Mesenchymal stem cell (in vitro differentiated cells and primary cell): ENCODE data around the gene SEPTIN1.

Source experiments
- DNase-seq: peaks from one replicate; pipeline ENCODE4 v3.0.0-alpha.2; 2013
- H2AFZ ChIP-seq: one replicate; pipeline ENCODE4 v1.6.1; 2013; ENCODE audit warnings: low read depth, mild to moderate bottlenecking, control low read depth, inconsistent platforms, low read length, moderate library complexity
- H2AK5ac ChIP-seq: 2 replicates; pipeline ENCODE4 v1.6.1; 2013; ENCODE audit warnings: low read length, moderate library complexity, mild to moderate bottlenecking, inconsistent platforms; ENCODE audit not compliant: severe bottlenecking
- H2BK120ac ChIP-seq: one replicate; pipeline ENCODE4 v1.6.1; 2013; ENCODE audit warnings: low read depth, mild to moderate bottlenecking, inconsistent platforms, low read length, moderate library complexity
- H2BK12ac ChIP-seq, 2 experiments: one replicate each; pipeline ENCODE4 v1.6.1; 2013; ENCODE audit warnings: inconsistent platforms in 2 of 2, low read length in 2 of 2, mild to moderate bottlenecking in 2 of 2, moderate library complexity in 2 of 2, control low read depth in 1 of 2
- H2BK15ac ChIP-seq: one replicate; pipeline ENCODE4 v1.6.1; 2013; ENCODE audit warnings: mild to moderate bottlenecking, low read depth, inconsistent platforms; ENCODE audit not compliant: poor library complexity, severe bottlenecking
- H2BK5ac ChIP-seq: 2 replicates; pipeline ENCODE4 v1.6.1; 2013; ENCODE audit warnings: low read depth, mild to moderate bottlenecking, low read length, control low read depth, inconsistent platforms; ENCODE audit not compliant: poor library complexity, severe bottlenecking
- H3K14ac ChIP-seq, 2 experiments: one replicate each; pipeline ENCODE4 v1.6.1; 2013; ENCODE audit warnings: inconsistent platforms in 2 of 2, low read length in 2 of 2, control low read depth in 1 of 2, mild to moderate bottlenecking in 1 of 2, moderate library complexity in 1 of 2
- H3K18ac ChIP-seq, 2 experiments: one replicate each; pipeline ENCODE4 v1.6.1; 2013; ENCODE audit warnings: inconsistent platforms in 2 of 2, low read length in 2 of 2, control low read depth in 1 of 2, low read depth in 1 of 2, mild to moderate bottlenecking in 1 of 2
- H3K23ac ChIP-seq, 2 experiments: one replicate each; pipeline ENCODE4 v1.6.1; 2013; ENCODE audit warnings: inconsistent platforms in 2 of 2, low read length in 2 of 2, mild to moderate bottlenecking in 2 of 2, moderate library complexity in 2 of 2, control low read depth in 1 of 2
- H3K27ac ChIP-seq: 2 replicates; pipeline ENCODE4 v1.5.1; 2013; ENCODE audit warnings: mild to moderate bottlenecking, moderate library complexity, low read length, control low read depth, inconsistent platforms; ENCODE audit not compliant: poor library complexity, severe bottlenecking
- H3K27me3 ChIP-seq, 2 experiments: 2 replicates each; pipeline versions ENCODE4 v1.6.1 to v1.7.0; 2013; ENCODE audit warnings: low read length in 2 of 2, mild to moderate bottlenecking in 2 of 2, moderate library complexity in 2 of 2, control low read depth in 1 of 2, inconsistent platforms in 1 of 2; ENCODE audit not compliant: control insufficient read depth in 1 of 2, insufficient read depth in 1 of 2
- H3K36me3 ChIP-seq, 2 experiments: 2 replicates each; pipeline versions ENCODE4 v1.6.1 to v1.7.0; 2013; ENCODE audit warnings: low read length in 2 of 2, control low read depth in 1 of 2, inconsistent platforms in 1 of 2, low read depth in 1 of 2, mild to moderate bottlenecking in 1 of 2; ENCODE audit not compliant: insufficient read depth in 2 of 2, control insufficient read depth in 1 of 2
- H3K4ac ChIP-seq, 2 experiments: one replicate each; pipeline ENCODE4 v1.6.1; 2013; ENCODE audit warnings: inconsistent platforms in 2 of 2, low read length in 2 of 2, mild to moderate bottlenecking in 2 of 2, moderate library complexity in 2 of 2, control low read depth in 1 of 2, low read depth in 1 of 2
- H3K4me1 ChIP-seq: 2 replicates; pipeline ENCODE4 v1.6.1; 2013; ENCODE audit warnings: low read depth, low read length, control low read depth; ENCODE audit not compliant: control insufficient read depth, insufficient read depth
- H3K4me2 ChIP-seq: 2 replicates; pipeline ENCODE4 v1.6.1; 2013; ENCODE audit warnings: low read length, mild to moderate bottlenecking, inconsistent platforms; ENCODE audit not compliant: poor library complexity, severe bottlenecking
- H3K4me3 ChIP-seq, 2 experiments: 2 replicates each; pipeline versions ENCODE4 v1.5.1 to v1.7.0; 2013; ENCODE audit warnings: low read length in 2 of 2, mild to moderate bottlenecking in 2 of 2, control low read depth in 1 of 2, low read depth in 1 of 2; ENCODE audit not compliant: insufficient read depth in 1 of 2
- H3K79me1 ChIP-seq: replicated peaks from 2 replicates; pipeline ENCODE4 v1.6.1; 2013; ENCODE audit warnings: mild to moderate bottlenecking, control low read depth, low read length, inconsistent platforms; ENCODE audit not compliant: poor library complexity, severe bottlenecking
- H3K9ac ChIP-seq: 2 replicates; pipeline ENCODE4 v1.7.0; 2013; ENCODE audit warnings: mild to moderate bottlenecking, low read length, moderate library complexity
- H3K9me3 ChIP-seq: 2 replicates; pipeline ENCODE4 v1.7.0; 2013; ENCODE audit warnings: mild to moderate bottlenecking, low read length; ENCODE audit not compliant: control insufficient read depth
- H4K8ac ChIP-seq: one replicate; pipeline ENCODE4 v1.6.1; 2013; ENCODE audit warnings: inconsistent platforms, mild to moderate bottlenecking, low read length, moderate library complexity
- H4K91ac ChIP-seq: one replicate; pipeline ENCODE4 v1.6.1; 2013; ENCODE audit warnings: mild to moderate bottlenecking, low read length, inconsistent platforms
- WGBS: methylation state at CpG from one replicate; pipeline ENCODE4 v1.1.7; 2013; ENCODE audit warnings: mixed read lengths; 5-methylcytosine and 5-hydroxymethylcytosine counted together

Gene SEPTIN1

GRCh38 chr16:30359871-30360170 lies 22.5 kb downstream of the SEPTIN1 start:
- 97% methylated on average over 6 of the region's 6 CpGs for WGBS
- H2BK12ac ChIP-seq = no peak overlapping the region
- peaks cover 35% of the 10 kb centered on the region for H3K79me1 ChIP-seq
- H2BK5ac ChIP-seq = no peak overlapping the region
- no peaks in the 10 kb centered on the region for H3K27me3 ChIP-seq
- H2AFZ ChIP-seq = no peak overlapping the region
- H3K27ac ChIP-seq = no peak overlapping the region
- no peak overlapping the region for H3K18ac ChIP-seq
- no peak overlapping the region for H3K4me3 ChIP-seq
- H4K91ac ChIP-seq = no peak overlapping the region
- no peak overlapping the region for H4K8ac ChIP-seq
- H3K4ac ChIP-seq = no peak overlapping the region
- no peak for DNase-seq
- no peak overlapping the region for H3K9ac ChIP-seq
- no peak overlapping the region for H2AK5ac ChIP-seq
- no peak overlapping the region for H2BK120ac ChIP-seq
- H3K4me1 ChIP-seq = peaks cover 19% of the 10 kb centered on the region
- H3K4me2 ChIP-seq = no peak overlapping the region
- no peak overlapping the region for H2BK15ac ChIP-seq
- no peaks in the 10 kb centered on the region for H3K9me3 ChIP-seq
- H3K36me3 ChIP-seq = peaks cover 58 to 63% of the 10 kb centered on the region in 2 experiments
- no peak overlapping the region for H3K23ac ChIP-seq
- no peak overlapping the region for H3K14ac ChIP-seq

GRCh38 chr16:30358990-30359870 lies 23.1 kb downstream of the SEPTIN1 start:
- Histone ChIP-seq H2AFZ (no peak overlapping the region), H3K9me3 (no peaks in the 10 kb centered on the region), H3K79me1 (peaks cover 34% of the 10 kb centered on the region), H3K27me3 (no peaks in the 10 kb centered on the region), H4K91ac (no peak overlapping the region), H2BK12ac (no peak overlapping the region), H2BK15ac (no peak overlapping the region), H3K4me3 (no peak overlapping the region), H3K14ac (no peak overlapping the region), H2BK120ac (no peak overlapping the region), H3K9ac (no peak overlapping the region), H4K8ac (no peak overlapping the region), H3K27ac (no peak overlapping the region), H3K4ac (no peak overlapping the region), H2AK5ac (no peak overlapping the region), H3K4me2 (no peak overlapping the region), H3K18ac (no peak overlapping the region), H3K36me3 (peaks cover 53 to 57% of the 10 kb centered on the region in 2 experiments), H3K4me1 (peaks cover 18% of the 10 kb centered on the region), H3K23ac (no peak overlapping the region), H2BK5ac (no peak overlapping the region)
- no peak for DNase-seq
- 96% methylated on average over 27 of the region's 28 CpGs for WGBS

GRCh38 chr16:30358577-30358936 lies 23.8 kb downstream of the SEPTIN1 start:
- H3K4me3 ChIP-seq = no peak overlapping the region
- no peak overlapping the region for H2BK120ac ChIP-seq
- no peak overlapping the region for H2AK5ac ChIP-seq
- H2AFZ ChIP-seq = no peak overlapping the region
- H3K18ac ChIP-seq = no peak overlapping the region
- H2BK5ac ChIP-seq = no peak overlapping the region
- no peak overlapping the region for H3K14ac ChIP-seq
- peaks cover 55 to 56% of the 10 kb centered on the region in 2 experiments for H3K36me3 ChIP-seq
- H3K4me1 ChIP-seq = peaks cover 23% of the 10 kb centered on the region
- 93% methylated on average over 8 of the region's 9 CpGs for WGBS
- no peak for DNase-seq
- H3K4me2 ChIP-seq = no peak overlapping the region
- H3K27ac ChIP-seq = no peak overlapping the region
- no peak overlapping the region for H2BK15ac ChIP-seq
- H2BK12ac ChIP-seq = no peak overlapping the region
- peaks cover 37% of the 10 kb centered on the region for H3K79me1 ChIP-seq
- no peak overlapping the region for H3K9ac ChIP-seq
- no peak overlapping the region for H4K8ac ChIP-seq
- no peak overlapping the region for H3K4ac ChIP-seq
- H3K23ac ChIP-seq = no peak overlapping the region
- H3K27me3 ChIP-seq = no peaks in the 10 kb centered on the region
- H3K9me3 ChIP-seq = no peaks in the 10 kb centered on the region
- H4K91ac ChIP-seq = no peak overlapping the region

GRCh38 chr16:30357715-30358576 lies 24.4 kb downstream of the SEPTIN1 start:
- H4K91ac ChIP-seq = no peak overlapping the region
- H2BK120ac ChIP-seq = no peak overlapping the region
- H3K4me2 ChIP-seq = no peak overlapping the region
- no peak overlapping the region for H3K4ac ChIP-seq
- H2AFZ ChIP-seq = no peak overlapping the region
- H3K23ac ChIP-seq = peak overlapping the region in 1 of 2 experiments; percentile 57
- H3K79me1 ChIP-seq = peaks cover 40% of the 10 kb centered on the region
- peak overlapping the region; percentile 17 for H2BK15ac ChIP-seq
- no peaks in the 10 kb centered on the region for H3K9me3 ChIP-seq
- no peak overlapping the region for H4K8ac ChIP-seq
- no peak overlapping the region for H3K18ac ChIP-seq
- no peak overlapping the region for H3K9ac ChIP-seq
- no peak overlapping the region for H2BK12ac ChIP-seq
- H2BK5ac ChIP-seq = no peak overlapping the region
- H3K27me3 ChIP-seq = no peaks in the 10 kb centered on the region
- no peak for DNase-seq
- no peak overlapping the region for H3K14ac ChIP-seq
- H3K4me1 ChIP-seq = peaks cover 28% of the 10 kb centered on the region
- no peak overlapping the region for H2AK5ac ChIP-seq
- peaks cover 56 to 59% of the 10 kb centered on the region in 2 experiments for H3K36me3 ChIP-seq
- 95% methylated on average over 37 of the region's 37 CpGs for WGBS
- H3K27ac ChIP-seq = no peak overlapping the region
- no peak overlapping the region for H3K4me3 ChIP-seq
